CD14-positive monocyte (primary cell): ENCODE results near the gene ZP2. TPM values are rescaled to one million over a fixed set of nuclear protein-coding genes. Genes with fewer than 3 reads are reported as not detected.

ENCODE experiments used
- DNase-seq, 3 donors: peaks; one replicate each; pipeline ENCODE4 v3.0.0-alpha.2; 2011 to 2022
- H2AFZ ChIP-seq: 2 replicates; pipeline ENCODE4 v1.6.0; 2012; ENCODE audit warnings: mild to moderate bottlenecking, low read depth, low read length, inconsistent platforms; ENCODE audit not compliant: insufficient read depth, poor library complexity, severe bottlenecking
- H3K27ac ChIP-seq, 2 donors: 1 replicate in 1 of 2; 2 replicates in 1 of 2; pipeline ENCODE4 v1.5.1; 2012 to 2013; ENCODE audit warnings: low read length in 2 of 2, control low read depth in 1 of 2, inconsistent platforms in 1 of 2, low read depth in 1 of 2, mild to moderate bottlenecking in 1 of 2
- H3K27me3 ChIP-seq, 2 donors: one replicate each; pipeline versions ENCODE4 v1.6.0 to v1.6.1; 2011 to 2013; ENCODE audit warnings: low read length in 2 of 2; ENCODE audit not compliant: control insufficient read depth in 2 of 2, insufficient read depth in 2 of 2
- H3K36me3 ChIP-seq, 2 donors: replicated peaks in 1 of 2; 1 replicate in 1 of 2; 2 replicates in 1 of 2; pipeline versions ENCODE4 v1.5.1 to v1.6.1; 2012 to 2013; ENCODE audit warnings: low read length in 2 of 2, control low read depth in 1 of 2, inconsistent platforms in 1 of 2, mild to moderate bottlenecking in 1 of 2; ENCODE audit not compliant: insufficient read depth in 2 of 2, control insufficient read depth in 1 of 2
- H3K4me1 ChIP-seq, 2 donors: 1 replicate in 1 of 2; 2 replicates in 1 of 2; pipeline versions ENCODE4 v1.5.1 to v1.6.1; 2012 to 2013; ENCODE audit warnings: low read length in 2 of 2, control low read depth in 1 of 2, inconsistent platforms in 1 of 2, mild to moderate bottlenecking in 1 of 2, moderate library complexity in 1 of 2; ENCODE audit not compliant: insufficient read depth in 2 of 2, control insufficient read depth in 1 of 2
- H3K4me2 ChIP-seq: replicated peaks from 2 replicates; pipeline ENCODE3; 2012; ENCODE audit warnings: low read length, moderate library complexity, mild to moderate bottlenecking; ENCODE audit not compliant: poor library complexity, severe bottlenecking; ENCODE audit errors: extremely low read depth
- H3K4me3 ChIP-seq, 3 experiments: fragments of 200-600 bp in 1 of 3; sonication (generic) in 1 of 3; replicated peaks in 1 of 3; 1 replicate in 2 of 3; 2 replicates in 1 of 3; pipeline ENCODE4 v1.5.1; 2011 to 2013; ENCODE audit warnings: low read length in 3 of 3, mild to moderate bottlenecking in 3 of 3, control low read depth in 2 of 3, low read depth in 2 of 3, inconsistent platforms in 1 of 3, moderate library complexity in 1 of 3
- H3K79me2 ChIP-seq: 2 replicates; pipeline ENCODE4 v1.6.0; 2012; ENCODE audit warnings: mild to moderate bottlenecking, control low read depth, inconsistent platforms, low read length, moderate library complexity; ENCODE audit not compliant: insufficient read depth
- H3K9ac ChIP-seq: 2 replicates; pipeline ENCODE4 v1.6.0; 2017; ENCODE audit warnings: low read length, mild to moderate bottlenecking; ENCODE audit not compliant: insufficient read depth, poor library complexity, severe bottlenecking
- H3K9me3 ChIP-seq, 2 donors: replicated peaks in 1 of 2; 1 replicate in 1 of 2; 2 replicates in 1 of 2; pipeline versions ENCODE4 v1.5.1 to v1.6.1; 2012 to 2013; ENCODE audit warnings: low read length in 2 of 2, control low read depth in 1 of 2; ENCODE audit not compliant: control insufficient read depth in 1 of 2, insufficient read depth in 1 of 2
- H4K20me1 ChIP-seq: 2 replicates; pipeline ENCODE4 v1.6.0; 2012; ENCODE audit warnings: mild to moderate bottlenecking, low read length, control low read depth, moderate library complexity; ENCODE audit not compliant: insufficient read depth
- H3K27ac Mint-ChIP-seq, 7 donors: one replicate each; pipeline ENCODE4 v1.8.0; 2020; ENCODE audit warnings: mild to moderate bottlenecking in 7 of 7, mixed read lengths in 7 of 7, moderate library complexity in 6 of 7, inconsistent platforms in 2 of 7
- H3K27me3 Mint-ChIP-seq, 3 donors: one replicate each; pipeline ENCODE4 v1.8.0; 2021 to 2022; ENCODE audit warnings: low read depth in 3 of 3, mild to moderate bottlenecking in 3 of 3, mixed read lengths in 3 of 3, moderate library complexity in 3 of 3, inconsistent platforms in 1 of 3
- H3K36me3 Mint-ChIP-seq, 2 donors: one replicate each; pipeline ENCODE4 v1.8.0; 2020; ENCODE audit warnings: mixed read lengths in 2 of 2, inconsistent platforms in 1 of 2, mild to moderate bottlenecking in 1 of 2
- H3K4me1 Mint-ChIP-seq: one replicate; pipeline ENCODE4 v1.8.0; 2020; ENCODE audit warnings: mild to moderate bottlenecking, mixed read lengths
- H3K4me3 Mint-ChIP-seq, 2 donors: one replicate each; pipeline ENCODE4 v1.8.0; 2020; ENCODE audit warnings: mild to moderate bottlenecking in 2 of 2, mixed read lengths in 2 of 2, moderate library complexity in 1 of 2
- H3K9me3 Mint-ChIP-seq, 7 donors: one replicate each; pipeline ENCODE4 v1.8.0; 2020 to 2022; ENCODE audit warnings: mixed read lengths in 7 of 7, mild to moderate bottlenecking in 6 of 7, moderate library complexity in 6 of 7, inconsistent platforms in 2 of 7
- WGBS: methylation state at CpG from one replicate; pipeline ENCODE4 v1.1.5; 2013; ENCODE audit warnings: missing lambda C conversion rate; ENCODE audit not compliant: insufficient coverage; 5-methylcytosine and 5-hydroxymethylcytosine counted together
- intact Hi-C, 2 donors: fragments of 100-400 bp; cut with micrococcal nuclease; formaldehyde crosslinking; loops; one replicate each; pipeline versions ENCODE4 v1.15.0 to v1.15.1; 2023
- polyA plus RNA-seq, 3 donors: library from polyadenylated mRNA; depleted of rRNA in 1 of 3; unstranded in 2 of 3; stranded (reverse) in 1 of 3; fragments of 300-500 nt in 2 of 3; fragments of >200 nt in 1 of 3; fragmentation: Illumina TruSeq in 2 of 3; gene quantifications; 1 replicate in 2 of 3; 2 replicates in 1 of 3; pipeline ENCODE4 v1.2.3, GENCODE V29; 2012 to 2021
- TF ChIP-seq, protein P1 (sequence below): fragments of 200-600 bp; IDR thresholded peaks from one replicate; pipeline ENCODE4 v1.8.0; 2022; ENCODE audit warnings: antibody characterized with exemption, mild to moderate bottlenecking

The ZP2 gene
- polyA plus RNA-seq, 3 donors = not detected

DNA sequence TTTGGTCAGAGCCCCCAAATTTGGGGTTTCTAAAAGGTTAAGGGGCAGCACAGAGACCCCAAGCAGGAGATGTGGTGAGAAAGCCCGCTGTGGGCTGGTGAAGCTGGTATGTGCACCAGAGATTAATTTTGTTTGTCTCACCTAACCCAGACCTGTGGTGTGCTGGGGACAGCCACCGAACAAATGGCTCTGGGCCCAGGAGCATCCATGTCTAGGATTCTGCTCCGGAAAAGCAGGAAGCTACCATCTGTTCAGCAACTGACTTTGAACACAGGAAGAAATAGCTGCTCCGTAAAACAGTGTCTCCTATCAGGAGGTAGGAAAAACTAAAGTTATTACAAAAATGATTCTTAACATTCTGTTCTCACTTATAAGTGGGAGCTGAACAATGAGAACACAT lies 2.7 kb upstream of the ZP2 start:
- H3K4me1 Mint-ChIP-seq = no peaks in the 10 kb centered on the region
- H3K27me3 ChIP-seq = peaks cover 0 to 3% of the 10 kb centered on the region in 2 donors
- H3K27me3 Mint-ChIP-seq = peaks cover 13 to 37% (median 27%) of the 10 kb centered on the region in 3 donors
- no peak overlapping the region for H3K4me3 Mint-ChIP-seq
- H3K27ac ChIP-seq = no peak overlapping the region
- H3K4me2 ChIP-seq = no peak overlapping the region
- no peak overlapping the region for H3K9ac ChIP-seq
- WGBS = 66% methylated on average over 3 of the region's 4 CpGs
- intact Hi-C loops = no loop called here
- no peaks in the 10 kb centered on the region for H3K4me1 ChIP-seq
- no peaks in the 10 kb centered on the region for H3K9me3 Mint-ChIP-seq
- H3K36me3 Mint-ChIP-seq = no peaks in the 10 kb centered on the region
- H3K36me3 ChIP-seq = no peaks in the 10 kb centered on the region
- H3K27ac Mint-ChIP-seq = no peak overlapping the region
- no peak for DNase-seq
- H3K79me2 ChIP-seq = no peaks in the 10 kb centered on the region
- no peaks in the 10 kb centered on the region for H4K20me1 ChIP-seq
- no peak overlapping the region for H3K4me3 ChIP-seq
- H2AFZ ChIP-seq = no peak overlapping the region
- H3K9me3 ChIP-seq = no peaks in the 10 kb centered on the region
- TF ChIP-seq, protein P1, sequence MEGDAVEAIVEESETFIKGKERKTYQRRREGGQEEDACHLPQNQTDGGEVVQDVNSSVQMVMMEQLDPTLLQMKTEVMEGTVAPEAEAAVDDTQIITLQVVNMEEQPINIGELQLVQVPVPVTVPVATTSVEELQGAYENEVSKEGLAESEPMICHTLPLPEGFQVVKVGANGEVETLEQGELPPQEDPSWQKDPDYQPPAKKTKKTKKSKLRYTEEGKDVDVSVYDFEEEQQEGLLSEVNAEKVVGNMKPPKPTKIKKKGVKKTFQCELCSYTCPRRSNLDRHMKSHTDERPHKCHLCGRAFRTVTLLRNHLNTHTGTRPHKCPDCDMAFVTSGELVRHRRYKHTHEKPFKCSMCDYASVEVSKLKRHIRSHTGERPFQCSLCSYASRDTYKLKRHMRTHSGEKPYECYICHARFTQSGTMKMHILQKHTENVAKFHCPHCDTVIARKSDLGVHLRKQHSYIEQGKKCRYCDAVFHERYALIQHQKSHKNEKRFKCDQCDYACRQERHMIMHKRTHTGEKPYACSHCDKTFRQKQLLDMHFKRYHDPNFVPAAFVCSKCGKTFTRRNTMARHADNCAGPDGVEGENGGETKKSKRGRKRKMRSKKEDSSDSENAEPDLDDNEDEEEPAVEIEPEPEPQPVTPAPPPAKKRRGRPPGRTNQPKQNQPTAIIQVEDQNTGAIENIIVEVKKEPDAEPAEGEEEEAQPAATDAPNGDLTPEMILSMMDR = no peak

DNA sequence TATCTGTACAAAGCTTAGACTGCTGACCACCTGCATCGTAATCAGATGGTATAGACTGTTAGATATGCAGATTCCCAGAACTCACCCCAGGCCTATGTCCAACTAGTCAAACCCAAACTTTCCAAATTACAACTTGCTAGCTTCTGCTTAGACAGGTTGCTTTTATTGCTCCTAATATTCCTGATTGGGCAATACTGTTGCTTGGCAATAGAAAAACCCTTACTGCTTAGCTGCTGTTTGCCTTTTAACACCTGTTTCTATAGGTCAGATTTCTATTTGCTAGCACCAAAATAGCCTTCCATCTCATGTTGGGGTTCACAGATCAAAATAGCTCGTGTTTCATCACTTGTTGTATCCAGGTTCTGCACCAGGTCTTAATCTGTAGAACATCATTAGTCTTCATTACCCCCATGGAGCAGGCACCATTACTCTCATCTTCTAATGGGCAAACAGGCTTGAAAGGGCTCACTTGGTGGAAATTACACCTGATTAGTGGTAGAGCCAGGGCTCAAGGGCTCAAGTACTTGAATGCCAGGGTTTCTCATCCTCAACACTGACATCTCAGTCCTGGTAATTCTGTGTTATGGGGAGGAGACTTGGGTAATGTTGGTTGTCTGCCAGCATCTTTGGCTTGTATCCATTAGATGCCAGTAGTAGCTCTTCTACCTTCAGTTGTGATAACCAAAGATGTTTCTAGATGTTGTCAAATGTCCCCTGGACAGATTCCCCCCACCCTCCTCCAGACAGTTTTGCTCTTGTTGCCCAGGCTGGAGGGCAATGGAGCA lies 2.7 kb downstream of the ZP2 start:
- no peak overlapping the region for H2AFZ ChIP-seq
- no peaks in the 10 kb centered on the region for H3K36me3 ChIP-seq
- peaks cover 3 to 5% of the 10 kb centered on the region in 2 donors for H3K27me3 ChIP-seq
- no peak for DNase-seq
- no peaks in the 10 kb centered on the region for H3K79me2 ChIP-seq
- no peak overlapping the region for H3K4me3 ChIP-seq
- no peaks in the 10 kb centered on the region for H3K36me3 Mint-ChIP-seq
- peaks cover 15 to 28% (median 19%) of the 10 kb centered on the region in 3 donors for H3K27me3 Mint-ChIP-seq
- no peaks in the 10 kb centered on the region for H4K20me1 ChIP-seq
- no peaks in the 10 kb centered on the region for H3K9me3 ChIP-seq
- no peak overlapping the region for H3K27ac Mint-ChIP-seq
- H3K4me1 ChIP-seq = no peaks in the 10 kb centered on the region
- H3K9me3 Mint-ChIP-seq = peaks cover 0 to 2% (median 0%) of the 10 kb centered on the region in 7 donors
- no peak overlapping the region for H3K4me3 Mint-ChIP-seq
- TF ChIP-seq, protein P1 = no peak
- intact Hi-C loops = no loop called here
- H3K9ac ChIP-seq = no peak overlapping the region
- H3K27ac ChIP-seq = no peak overlapping the region
- 50% methylated on average over 1 of the region's 2 CpGs for WGBS
- H3K4me2 ChIP-seq = no peak overlapping the region
- no peaks in the 10 kb centered on the region for H3K4me1 Mint-ChIP-seq
